ENCODE measurements around the gene AFF2. TPM values are rescaled to one million over a fixed set of nuclear protein-coding genes. Genes with fewer than 3 reads are reported as not detected.

AFF2 gene
- total RNA-seq, 1 donor from 2014 or later = 0.74 TPM

DNA sequence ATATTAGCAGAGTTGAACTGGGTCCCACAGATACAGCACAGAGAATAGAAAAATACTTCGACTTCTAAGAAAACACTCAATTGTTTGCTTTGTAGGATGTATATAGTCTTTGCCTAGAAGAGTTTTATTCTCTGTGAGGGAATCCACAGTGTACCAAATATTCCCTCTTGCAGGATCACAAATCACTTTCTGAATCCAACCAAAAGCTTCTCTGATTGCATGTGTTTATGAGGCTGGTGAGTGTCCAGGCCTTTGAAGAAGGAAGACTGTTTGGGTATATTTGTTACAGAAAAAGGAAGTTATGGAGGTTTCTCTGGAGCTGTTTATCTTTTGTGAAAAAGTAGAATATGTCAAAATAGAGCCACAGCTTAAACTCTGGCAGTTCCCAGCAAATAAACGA lies 423.2 kb downstream of the AFF2 start:
- no peak for DNase-seq (ENCODE audit: extremely low spot score in 2 of 2)
- H3K36me3 ChIP-seq = no peaks in the 10 kb centered on the region
- H3K27me3 ChIP-seq = no peaks in the 10 kb centered on the region
- no peak overlapping the region for H3K27ac ChIP-seq
- H3K4me1 ChIP-seq = no peaks in the 10 kb centered on the region
- no peak overlapping the region for H3K4me3 ChIP-seq
- no peaks in the 10 kb centered on the region for H3K9me3 ChIP-seq
- TF ChIP-seq, protein P1, sequence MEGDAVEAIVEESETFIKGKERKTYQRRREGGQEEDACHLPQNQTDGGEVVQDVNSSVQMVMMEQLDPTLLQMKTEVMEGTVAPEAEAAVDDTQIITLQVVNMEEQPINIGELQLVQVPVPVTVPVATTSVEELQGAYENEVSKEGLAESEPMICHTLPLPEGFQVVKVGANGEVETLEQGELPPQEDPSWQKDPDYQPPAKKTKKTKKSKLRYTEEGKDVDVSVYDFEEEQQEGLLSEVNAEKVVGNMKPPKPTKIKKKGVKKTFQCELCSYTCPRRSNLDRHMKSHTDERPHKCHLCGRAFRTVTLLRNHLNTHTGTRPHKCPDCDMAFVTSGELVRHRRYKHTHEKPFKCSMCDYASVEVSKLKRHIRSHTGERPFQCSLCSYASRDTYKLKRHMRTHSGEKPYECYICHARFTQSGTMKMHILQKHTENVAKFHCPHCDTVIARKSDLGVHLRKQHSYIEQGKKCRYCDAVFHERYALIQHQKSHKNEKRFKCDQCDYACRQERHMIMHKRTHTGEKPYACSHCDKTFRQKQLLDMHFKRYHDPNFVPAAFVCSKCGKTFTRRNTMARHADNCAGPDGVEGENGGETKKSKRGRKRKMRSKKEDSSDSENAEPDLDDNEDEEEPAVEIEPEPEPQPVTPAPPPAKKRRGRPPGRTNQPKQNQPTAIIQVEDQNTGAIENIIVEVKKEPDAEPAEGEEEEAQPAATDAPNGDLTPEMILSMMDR (IDR thresholded peaks at IDR 0.05) = no peak
- TF ChIP-seq POLR2A (IDR thresholded peaks at IDR 0.05) = no peak
- no peak for TF ChIP-seq POLR2AphosphoS5 (IDR thresholded peaks at IDR 0.05; ENCODE audit: insufficient read depth in 1 of 2, low read depth in 1 of 2)
- intact Hi-C loops (cut with DNase I) = no loop called here

- Histone ChIP-seq H3K9me3 (no peaks in the 10 kb centered on the region), H3K4me1 (no peaks in the 10 kb centered on the region), H3K27ac (no peak overlapping the region), H3K36me3 (no peaks in the 10 kb centered on the region), H3K4me3 (no peak overlapping the region), H3K27me3 (no peaks in the 10 kb centered on the region)
- no peak for TF ChIP-seq POLR2AphosphoS5 (IDR thresholded peaks at IDR 0.05; ENCODE audit: insufficient read depth in 1 of 2, low read depth in 1 of 2)
- intact Hi-C loops (cut with DNase I) = no loop called here
- DNase-seq (ENCODE audit: extremely low spot score in 2 of 2) = no peak
These were observed 426.0 kb downstream of the AFF2 start for GRCh38 chrX:148926371-148926770.

GRCh38 chrX:148928811-148929210 lies 428.4 kb downstream of the AFF2 start:
- H3K9me3 ChIP-seq = no peaks in the 10 kb centered on the region
- H3K4me1 ChIP-seq = no peaks in the 10 kb centered on the region
- H3K36me3 ChIP-seq = no peaks in the 10 kb centered on the region
- H3K27me3 ChIP-seq = no peaks in the 10 kb centered on the region
- TF ChIP-seq POLR2A (IDR thresholded peaks at IDR 0.05) (no peak), POLR2AphosphoS5 (IDR thresholded peaks at IDR 0.05; ENCODE audit: insufficient read depth in 1 of 2, low read depth in 1 of 2) (no peak)
- TF ChIP-seq, protein P1 (IDR thresholded peaks at IDR 0.05) = no peak
- H3K27ac ChIP-seq = no peak overlapping the region
- DNase-seq (ENCODE audit: extremely low spot score in 2 of 2) = no peak
- H3K4me3 ChIP-seq = no peak overlapping the region
- intact Hi-C loops (cut with DNase I) = no loop called here

- DNase-seq (ENCODE audit: extremely low spot score in 2 of 2) = no peak
- Histone ChIP-seq H3K27me3 (no peaks in the 10 kb centered on the region), H3K4me1 (no peaks in the 10 kb centered on the region), H3K9me3 (no peaks in the 10 kb centered on the region), H3K36me3 (no peaks in the 10 kb centered on the region), H3K4me3 (no peak overlapping the region), H3K27ac (no peak overlapping the region)
- TF ChIP-seq, protein P1 (IDR thresholded peaks at IDR 0.05) = no peak
- no peak for TF ChIP-seq POLR2AphosphoS5 (IDR thresholded peaks at IDR 0.05; ENCODE audit: insufficient read depth in 1 of 2, low read depth in 1 of 2)
- TF ChIP-seq POLR2A (IDR thresholded peaks at IDR 0.05) = no peak
- intact Hi-C loops (cut with DNase I) = no loop called here
These were observed 429.3 kb downstream of the AFF2 start for GRCh38 chrX:148929686-148930085.

- intact Hi-C loops (cut with DNase I) = no loop called here
- Histone ChIP-seq H3K4me3 (no peak overlapping the region), H3K36me3 (no peaks in the 10 kb centered on the region), H3K4me1 (no peaks in the 10 kb centered on the region), H3K27ac (no peak overlapping the region), H3K27me3 (no peaks in the 10 kb centered on the region), H3K9me3 (no peaks in the 10 kb centered on the region)
- DNase-seq (ENCODE audit: extremely low spot score in 2 of 2) = no peak
- TF ChIP-seq POLR2AphosphoS5 (IDR thresholded peaks at IDR 0.05; ENCODE audit: insufficient read depth in 1 of 2, low read depth in 1 of 2) (no peak), POLR2A (IDR thresholded peaks at IDR 0.05) (no peak)
- TF ChIP-seq, protein P1 (IDR thresholded peaks at IDR 0.05) = no peak
These were observed 429.9 kb downstream of the AFF2 start for GRCh38 chrX:148930206-148930729.
